CD4-positive, alpha-beta T cell treated with Interleukin-10 for 1 hour (primary cell): ENCODE measurements around the gene KRT7.

ENCODE experiments used
- DNase-seq: peaks from one replicate; pipeline ENCODE4 v3.0.0-alpha.2; 2020

KRT7 gene

DNA sequence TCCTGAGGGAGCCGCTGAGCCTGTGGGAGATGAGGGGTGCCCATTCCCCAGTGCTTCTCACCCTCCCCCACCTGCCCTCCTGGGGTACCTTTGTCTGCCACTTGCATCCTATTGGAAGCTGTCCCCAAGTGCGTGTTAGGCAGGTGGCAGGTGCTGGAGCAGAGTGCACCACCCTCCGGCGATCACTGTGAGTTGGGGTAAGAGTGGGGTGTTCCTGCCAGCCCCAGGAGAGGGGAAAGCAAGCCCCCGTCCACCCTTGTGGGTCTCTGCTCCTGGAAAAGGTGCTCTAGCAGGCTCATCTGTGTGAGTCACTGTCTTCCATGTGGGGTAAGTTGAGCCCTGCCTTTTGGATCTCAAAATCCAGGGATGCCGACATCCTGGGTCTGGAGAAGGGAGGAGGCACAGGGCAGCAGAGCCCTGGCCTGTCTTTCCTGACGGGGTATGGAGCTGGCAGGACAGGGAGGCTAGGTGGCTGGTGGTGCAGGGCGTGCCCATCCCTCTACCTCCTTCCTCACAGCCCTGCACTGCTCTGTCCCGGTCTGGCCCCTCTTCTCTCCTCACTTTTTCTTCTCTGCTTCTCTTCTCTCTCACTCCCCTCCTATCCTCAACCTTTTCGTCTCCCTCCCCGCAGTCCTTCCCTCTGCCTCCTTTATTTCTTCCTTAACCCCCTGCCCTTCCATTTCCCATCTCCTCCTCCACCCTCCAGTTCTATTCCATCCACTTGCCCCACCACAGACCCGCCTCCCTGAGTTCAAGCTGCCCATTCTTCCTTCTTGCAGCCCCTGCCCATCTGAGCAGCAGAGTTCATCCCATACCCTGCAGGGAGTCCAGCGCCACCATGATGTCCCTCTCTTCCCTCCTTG lies 20.1 kb upstream of the KRT7 start:
- DNase-seq: no peak

GRCh38 chr12:52213564-52214420 lies 19.3 kb upstream of the KRT7 start:
- peak; percentile 44 for DNase-seq

DNA sequence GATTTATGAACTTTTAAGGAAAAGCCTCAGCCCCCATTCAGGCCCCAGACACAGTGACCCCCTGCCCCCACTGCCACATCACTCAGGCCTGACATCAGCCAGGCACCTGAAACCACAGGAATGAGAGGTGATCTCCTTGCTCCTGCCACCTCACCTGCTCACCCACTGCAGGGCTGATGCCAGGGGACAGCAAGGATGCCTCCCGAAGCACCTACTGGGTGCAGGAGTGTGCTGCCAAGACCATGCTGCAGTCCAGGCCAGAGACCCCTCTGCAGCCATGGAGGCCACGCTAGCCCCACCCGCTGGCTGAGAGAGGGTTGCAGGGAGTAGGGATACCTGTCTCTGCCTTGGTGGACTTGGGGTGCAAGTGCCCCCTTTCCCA lies 18.6 kb upstream of the KRT7 start:
- DNase-seq: no peak

GRCh38 chr12:52215587-52216031 lies 17.4 kb upstream of the KRT7 start:
- no peak for DNase-seq

DNA sequence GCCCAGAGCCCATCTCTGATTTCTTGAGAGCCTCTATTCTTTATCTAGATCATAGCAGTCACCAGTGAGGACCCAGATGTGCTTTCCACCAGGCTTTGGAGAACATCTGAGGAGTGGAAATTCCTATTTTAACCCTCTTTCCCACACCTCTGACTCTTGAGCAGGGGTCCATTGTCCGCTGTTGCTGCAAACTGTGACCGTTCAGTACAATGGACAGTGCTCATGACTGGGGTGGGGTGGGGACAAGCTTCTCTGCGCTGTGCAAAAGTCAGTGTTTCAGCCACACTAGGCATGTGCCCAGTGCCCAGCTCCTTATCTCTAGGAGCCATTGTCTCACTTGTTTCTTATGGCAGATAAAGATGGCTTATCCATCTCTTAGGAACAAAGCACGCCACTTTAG lies 16.9 kb upstream of the KRT7 start:
- DNase-seq: no peak

GRCh38 chr12:52216807-52217206 lies 16.2 kb upstream of the KRT7 start:
- no peak for DNase-seq

GRCh38 chr12:52217223-52217622 lies 15.8 kb upstream of the KRT7 start:
- no peak for DNase-seq

GRCh38 chr12:52218001-52218400 lies 15.0 kb upstream of the KRT7 start:
- no peak for DNase-seq

DNA sequence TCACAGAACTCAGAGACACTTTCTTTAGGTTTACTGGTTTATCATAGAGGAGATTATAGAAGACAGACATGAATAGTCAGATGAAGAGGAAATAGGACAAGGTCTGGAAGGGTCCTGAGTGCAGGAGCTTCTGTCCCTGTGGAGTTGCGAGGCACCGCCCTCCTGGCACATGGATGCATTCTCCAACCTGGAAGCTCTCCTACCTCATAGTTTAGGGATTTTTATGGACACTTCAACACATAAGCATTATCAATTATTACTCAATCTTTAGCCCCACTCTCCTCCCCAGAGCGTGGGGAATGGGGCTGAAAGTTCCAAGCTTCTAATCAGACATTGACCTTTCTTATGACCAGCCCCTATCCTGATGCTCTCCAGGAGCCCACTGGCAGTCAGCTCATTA lies 12.6 kb upstream of the KRT7 start:
- DNase-seq: no peak

GRCh38 chr12:52221070-52221781 lies 11.8 kb upstream of the KRT7 start:
- DNase-seq: no peak

DNA sequence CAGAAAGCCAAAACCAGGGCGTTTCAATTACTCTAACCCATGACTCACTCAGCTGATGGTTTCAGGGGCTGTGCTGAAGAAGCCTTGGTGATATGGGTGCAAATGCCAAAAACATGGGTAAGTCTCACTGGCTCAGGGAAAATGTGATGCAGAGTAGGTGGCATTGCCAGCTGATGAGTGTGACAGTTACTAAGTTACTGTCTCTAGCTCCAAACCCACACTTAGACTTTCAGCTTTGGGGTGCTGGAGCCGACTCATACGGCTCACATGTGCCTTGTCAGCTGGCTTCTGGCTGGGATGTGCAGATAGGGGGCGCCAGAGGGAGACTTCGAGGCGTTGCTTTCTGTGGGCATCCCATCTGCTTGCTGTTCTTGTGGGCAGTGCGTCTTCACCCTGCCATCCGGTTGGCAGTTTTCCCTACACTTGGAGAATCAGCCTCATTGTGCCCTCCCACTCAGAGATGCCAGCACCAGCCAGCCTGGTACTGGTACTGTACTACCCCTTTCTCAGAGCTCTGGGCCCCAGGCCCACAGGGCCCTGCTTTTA lies 11.1 kb upstream of the KRT7 start:
- DNase-seq: peak; percentile 26

- no peak for DNase-seq
These were observed 10.4 kb upstream of the KRT7 start for GRCh38 chr12:52222692-52223091.

DNA sequence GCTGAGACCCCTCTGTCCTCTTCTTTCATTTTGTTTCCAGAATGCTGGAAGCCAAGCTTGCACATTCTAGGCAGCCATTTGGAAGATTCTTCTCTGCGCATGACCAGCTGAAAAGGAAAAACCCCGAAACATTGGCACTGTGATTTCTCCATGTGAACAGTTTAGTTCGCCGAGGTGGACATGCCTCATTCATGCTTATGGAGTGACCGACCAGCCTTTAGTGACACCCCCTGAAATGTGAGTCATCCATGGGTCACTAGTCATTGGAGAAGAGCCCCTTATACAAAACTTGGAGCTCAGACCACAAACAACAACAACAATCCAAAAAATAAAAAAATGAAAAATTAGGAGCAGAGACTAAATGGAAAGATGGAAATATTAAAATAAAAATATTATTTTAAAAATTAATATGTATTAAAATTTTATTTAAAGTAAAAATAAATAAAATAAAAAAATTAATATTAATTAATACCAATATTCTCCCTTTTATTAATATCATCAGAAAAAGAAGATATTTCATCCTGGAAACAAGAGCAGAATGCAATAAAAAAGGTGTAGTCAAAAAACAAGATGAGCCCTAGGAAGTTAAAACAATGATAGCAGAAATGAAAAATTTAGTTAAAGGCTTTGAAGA lies 9.5 kb upstream of the KRT7 start:
- DNase-seq: no peak

- no peak for DNase-seq
These were observed 8.9 kb upstream of the KRT7 start for GRCh38 chr12:52224151-52224550.

DNA sequence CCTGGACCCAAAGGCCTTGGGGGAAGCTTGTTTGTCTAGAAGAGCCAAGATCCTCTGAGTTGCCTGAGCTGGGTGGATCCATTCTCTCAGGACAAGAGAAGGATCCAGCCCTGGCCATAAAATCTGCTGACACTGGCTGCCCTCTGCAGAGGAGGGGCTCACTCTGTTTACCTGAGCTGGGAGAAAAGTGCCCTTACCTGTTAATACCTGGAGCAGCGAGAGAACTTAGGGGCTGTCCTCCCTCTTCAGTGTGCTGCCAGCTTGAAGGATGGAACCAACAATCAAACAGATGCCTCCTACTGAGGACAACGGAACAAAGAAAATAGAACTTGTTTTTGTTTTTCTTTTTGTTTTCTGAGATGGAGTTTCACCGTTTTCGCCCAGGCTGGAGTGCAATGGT lies 7.3 kb upstream of the KRT7 start:
- DNase-seq: no peak

- DNase-seq: no peak
These were observed 6.6 kb upstream of the KRT7 start for GRCh38 chr12:52226446-52226845.

GRCh38 chr12:52227606-52228166 lies 5.4 kb upstream of the KRT7 start:
- no peak for DNase-seq

DNA sequence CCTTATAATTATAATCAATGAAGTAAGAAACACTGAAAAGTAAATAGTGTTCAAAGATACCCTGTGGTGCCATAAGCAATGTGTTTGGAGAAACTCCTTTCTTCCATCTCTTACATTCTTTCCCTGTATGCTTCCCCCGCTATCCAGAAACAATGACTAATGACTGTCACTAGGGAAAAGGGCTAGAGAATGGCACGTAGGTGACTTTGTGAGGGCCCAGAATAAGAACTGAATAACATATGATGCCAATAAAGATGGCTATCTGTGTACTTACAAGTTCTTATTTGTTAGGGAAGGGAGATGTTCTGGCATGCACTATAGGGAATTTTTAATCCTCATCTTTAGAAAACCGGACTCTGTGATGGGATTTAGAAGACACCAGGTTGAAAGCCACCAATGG lies 4.7 kb upstream of the KRT7 start:
- DNase-seq: no peak

- DNase-seq: no peak
These were observed 4.1 kb upstream of the KRT7 start for GRCh38 chr12:52228931-52229330.

GRCh38 chr12:52229836-52230343 lies 3.2 kb upstream of the KRT7 start:
- no peak for DNase-seq

DNA sequence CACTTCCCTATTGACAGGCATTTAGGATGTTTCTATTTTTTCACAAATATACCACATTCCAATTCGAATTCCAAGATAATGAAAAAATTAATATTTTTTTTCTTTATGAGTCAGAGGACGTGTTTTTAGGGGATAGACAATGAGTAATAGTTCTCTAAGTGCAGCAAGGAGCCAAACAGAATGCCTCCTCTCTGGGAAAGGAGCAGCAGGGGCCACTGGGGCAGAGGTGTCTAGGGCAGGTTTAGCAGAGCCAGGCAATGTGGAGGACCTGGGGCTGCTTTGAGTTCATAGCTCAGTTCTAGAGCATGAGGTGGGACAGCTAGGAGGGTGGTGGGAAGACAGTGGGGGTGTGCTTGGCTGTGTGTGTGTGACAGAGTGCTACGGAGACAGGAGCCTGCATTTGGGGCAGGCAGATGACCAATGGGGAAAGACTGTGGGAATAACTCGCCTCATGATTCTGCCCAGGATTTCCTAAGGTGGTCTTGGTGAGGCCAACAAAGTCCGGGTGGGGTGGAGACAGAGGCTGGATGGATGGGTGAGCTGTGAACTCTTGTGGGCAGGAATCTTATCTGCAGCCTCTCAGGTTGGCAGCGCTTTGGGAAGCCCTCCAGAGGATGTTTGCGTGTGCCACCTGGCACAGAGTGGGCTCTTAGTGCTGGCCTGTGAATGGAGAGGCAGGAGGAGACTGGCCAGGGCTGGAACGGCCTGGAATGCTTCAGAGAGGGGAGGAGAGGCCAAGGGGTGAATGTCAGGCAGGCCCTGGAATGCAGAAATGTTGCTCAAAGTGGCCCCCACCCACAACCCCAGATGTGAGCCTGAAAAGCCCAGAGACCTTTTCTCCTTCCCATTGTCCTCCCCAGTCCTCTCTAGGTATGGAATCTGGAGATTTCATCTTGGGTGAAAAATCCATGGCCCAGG lies 2.4 kb upstream of the KRT7 start:
- no peak for DNase-seq
